Measurements from ENCODE around the gene LCMT1. TPM values are rescaled to one million over a fixed set of nuclear protein-coding genes. Genes with fewer than 3 reads are reported as not detected.
"Not testable (repeated sequence)": the region's sequence is repeated elsewhere in the genome, so short reads cannot be mapped to it uniquely, and the experiment has no call there.

LCMT1 gene
- 63.4 and 67.6 TPM in 2 replicates for polyA plus RNA-seq (2013)

DNA sequence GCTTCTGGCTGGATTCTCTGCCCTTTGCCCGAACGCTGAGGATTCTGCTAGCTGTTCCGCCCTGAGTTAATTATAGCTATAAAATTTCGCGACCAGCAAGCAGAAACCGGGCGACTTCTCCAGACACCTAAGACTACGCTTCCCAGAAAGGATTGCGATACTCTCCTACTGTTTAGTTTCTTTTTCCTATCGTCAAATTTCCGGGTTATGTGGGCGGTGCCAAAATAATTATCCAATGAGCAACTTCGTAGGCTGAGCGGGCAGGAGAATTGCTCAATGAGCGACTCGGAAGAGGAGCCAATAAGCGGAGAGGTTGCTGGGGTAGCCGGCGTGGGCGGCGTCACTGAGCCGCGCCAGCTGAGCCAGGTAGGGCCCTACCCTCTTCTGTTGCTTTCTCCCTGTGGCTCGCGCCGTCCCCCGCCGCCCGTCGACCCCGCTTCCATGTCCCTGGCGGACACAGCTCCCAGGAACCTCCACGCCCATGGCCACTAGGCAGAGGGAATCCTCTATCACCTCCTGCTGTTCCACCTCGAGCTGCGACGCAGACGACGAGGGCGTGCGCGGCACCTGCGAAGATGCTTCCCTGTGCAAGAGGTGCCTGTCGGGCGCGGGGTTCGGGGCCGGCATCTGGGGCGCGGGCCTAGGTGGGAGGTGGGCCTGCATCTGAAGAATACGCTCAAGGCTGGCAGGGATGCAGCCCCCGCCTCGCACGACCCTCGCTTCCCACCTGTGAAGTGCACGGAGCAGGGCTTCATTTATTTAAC lies at the start of gene LCMT1:
TSS of gene LCMT1 (plus strand) at position 340 of the 764 bp plus-strand sequence. CDS start at position 482, 142 bp downstream.
- peaks cover 9% of the 10 kb centered on the region for H3K79me1 ChIP-seq (ENCODE audit: low read length)
- H3K27me3 ChIP-seq (ENCODE audit: insufficient read depth, low read length), result no peaks in the 10 kb centered on the region
- peak within 1 kb of the TSS; percentile 80 for H3K9ac ChIP-seq (ENCODE audit: low read length)
- H3K27ac ChIP-seq (ENCODE audit: low read depth, low read length), result peak within 1 kb of the TSS; percentile 18
- H2AK5ac ChIP-seq (ENCODE audit: low read length), result peak within 1 kb of the TSS; percentile 11
- H3K4ac ChIP-seq (ENCODE audit: low read depth, low read length), result peak within 1 kb of the TSS; percentile 44
- peak within 1 kb of the TSS; percentile 94 for H3K4me2 ChIP-seq (ENCODE audit: low read length)
- peaks cover 3% of the 10 kb centered on the region for H3K9me3 ChIP-seq (ENCODE audit: insufficient read depth, low read depth, low read length)
- WGBS (ENCODE audit: extremely low coverage, insufficient coverage, insufficient read length), result no CpG with 5 or more reads among the region's 55 CpGs
- peak within 1 kb of the TSS; percentile 80 for H4K12ac ChIP-seq (ENCODE audit: low read depth, low read length)
- peak within 1 kb of the TSS; percentile 50 for H3K18ac ChIP-seq (ENCODE audit: low read length)
- H3K36me3 ChIP-seq (ENCODE audit: control insufficient read depth in 1 of 2, insufficient read depth in 2 of 2, low read length in 2 of 2), result peaks cover 0 to 5% of the 10 kb centered on the region in 2 experiments
- DNase-seq, result peak; percentile 96 to 100
- H3K79me2 ChIP-seq (ENCODE audit: control insufficient read depth, insufficient read depth, low read length, poor library complexity), result peaks cover 8% of the 10 kb centered on the region
- H3K23ac ChIP-seq (ENCODE audit: low read length), result no peak within 1 kb of the TSS
- H3K14ac ChIP-seq (ENCODE audit: low read length), result peak within 1 kb of the TSS; percentile 83
- peaks cover 6 to 7% of the 10 kb centered on the region in 2 experiments for H3K4me1 ChIP-seq (ENCODE audit: control insufficient read depth in 1 of 2, insufficient read depth in 2 of 2, low read length in 2 of 2)
- peak within 1 kb of the TSS; percentile 49 for H4K91ac ChIP-seq (ENCODE audit: low read depth, low read length)
- no peak within 1 kb of the TSS for H2BK12ac ChIP-seq (ENCODE audit: low read length)
- peak within 1 kb of the TSS; percentile 6 for H2BK120ac ChIP-seq (ENCODE audit: insufficient read depth, low read length, poor library complexity)
- no peak within 1 kb of the TSS for H2BK5ac ChIP-seq (ENCODE audit: low read depth, low read length, poor library complexity)
- peak within 1 kb of the TSS; percentile 95 for H4K8ac ChIP-seq (ENCODE audit: low read depth, low read length)
- peak within 1 kb of the TSS; percentile 90 for H3K4me3 ChIP-seq (ENCODE audit: low read depth, low read length)
- H2AFZ ChIP-seq (ENCODE audit: insufficient read depth, low read length, poor library complexity), result peak within 1 kb of the TSS; percentile 66

DNA sequence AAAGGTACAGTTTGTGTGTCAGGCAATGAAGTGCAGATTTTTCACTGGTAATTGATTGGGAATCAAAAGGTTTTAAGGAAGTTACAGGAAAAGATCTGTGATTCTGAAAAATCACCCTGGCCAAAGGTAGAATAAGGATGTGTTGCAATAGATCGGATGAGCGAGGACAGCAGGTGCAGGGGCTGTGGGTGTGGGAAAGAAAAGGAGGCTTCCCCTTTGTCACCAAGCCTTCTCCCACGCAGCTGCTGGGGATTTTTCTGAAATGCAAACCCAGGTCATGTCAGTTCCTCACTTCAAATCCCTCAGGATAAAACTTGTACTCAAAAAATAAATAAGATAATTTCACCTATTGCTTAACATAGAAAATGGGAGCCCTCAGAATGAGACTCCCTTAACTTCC lies 48.4 kb upstream of the LCMT1 start:
- DNase-seq, result no peak
- H3K4ac ChIP-seq (ENCODE audit: low read depth, low read length), result no peak overlapping the region
- no peak overlapping the region for H4K91ac ChIP-seq (ENCODE audit: low read depth, low read length)
- no peak overlapping the region for H3K14ac ChIP-seq (ENCODE audit: low read length)
- H2BK5ac ChIP-seq (ENCODE audit: low read depth, low read length, poor library complexity), result no peak overlapping the region
- H2AK5ac ChIP-seq (ENCODE audit: low read length), result no peak overlapping the region
- H3K79me1 ChIP-seq (ENCODE audit: low read length), result peaks cover 7% of the 10 kb centered on the region
- H2BK120ac ChIP-seq (ENCODE audit: insufficient read depth, low read length, poor library complexity), result no peak overlapping the region
- no peaks in the 10 kb centered on the region for H3K36me3 ChIP-seq (ENCODE audit: control insufficient read depth in 1 of 2, insufficient read depth in 2 of 2, low read length in 2 of 2)
- H3K4me1 ChIP-seq (ENCODE audit: control insufficient read depth in 1 of 2, insufficient read depth in 2 of 2, low read length in 2 of 2), result peaks cover 8 to 11% of the 10 kb centered on the region in 2 experiments
- no peak overlapping the region for H3K27ac ChIP-seq (ENCODE audit: low read depth, low read length)
- no peak overlapping the region for H3K4me3 ChIP-seq (ENCODE audit: low read depth, low read length)
- no CpG with 5 or more reads among the region's 3 CpGs for WGBS (ENCODE audit: extremely low coverage, insufficient coverage, insufficient read length)
- H3K9ac ChIP-seq (ENCODE audit: low read length), result no peak overlapping the region
- H3K27me3 ChIP-seq (ENCODE audit: insufficient read depth, low read length), result no peaks in the 10 kb centered on the region
- H3K18ac ChIP-seq (ENCODE audit: low read length), result no peak overlapping the region
- peaks cover 3% of the 10 kb centered on the region for H3K9me3 ChIP-seq (ENCODE audit: insufficient read depth, low read depth, low read length)
- H2BK12ac ChIP-seq (ENCODE audit: low read length), result no peak overlapping the region
- no peaks in the 10 kb centered on the region for H3K79me2 ChIP-seq (ENCODE audit: control insufficient read depth, insufficient read depth, low read length, poor library complexity)
- H3K4me2 ChIP-seq (ENCODE audit: low read length), result no peak overlapping the region
- no peak overlapping the region for H4K12ac ChIP-seq (ENCODE audit: low read depth, low read length)
- no peak overlapping the region for H2AFZ ChIP-seq (ENCODE audit: insufficient read depth, low read length, poor library complexity)
- H4K8ac ChIP-seq (ENCODE audit: low read depth, low read length), result no peak overlapping the region
- no peak overlapping the region for H3K23ac ChIP-seq (ENCODE audit: low read length)

GRCh38 chr16:25063865-25064264 lies 47.7 kb upstream of the LCMT1 start:
- no peaks in the 10 kb centered on the region for H3K79me2 ChIP-seq (ENCODE audit: control insufficient read depth, insufficient read depth, low read length, poor library complexity)
- no peak overlapping the region for H2BK12ac ChIP-seq (ENCODE audit: low read length)
- H3K23ac ChIP-seq (ENCODE audit: low read length), result no peak overlapping the region
- H4K91ac ChIP-seq (ENCODE audit: low read depth, low read length), result no peak overlapping the region
- peaks cover 3% of the 10 kb centered on the region for H3K9me3 ChIP-seq (ENCODE audit: insufficient read depth, low read depth, low read length)
- no peak overlapping the region for H3K4ac ChIP-seq (ENCODE audit: low read depth, low read length)
- no peak overlapping the region for H3K14ac ChIP-seq (ENCODE audit: low read length)
- no peak overlapping the region for H2AFZ ChIP-seq (ENCODE audit: insufficient read depth, low read length, poor library complexity)
- no peak overlapping the region for H3K9ac ChIP-seq (ENCODE audit: low read length)
- no peaks in the 10 kb centered on the region for H3K27me3 ChIP-seq (ENCODE audit: insufficient read depth, low read length)
- H3K27ac ChIP-seq (ENCODE audit: low read depth, low read length), result no peak overlapping the region
- peaks cover 8 to 11% of the 10 kb centered on the region in 2 experiments for H3K4me1 ChIP-seq (ENCODE audit: control insufficient read depth in 1 of 2, insufficient read depth in 2 of 2, low read length in 2 of 2)
- no CpG with 5 or more reads among the region's 6 CpGs for WGBS (ENCODE audit: extremely low coverage, insufficient coverage, insufficient read length)
- DNase-seq, result peak in 1 of 2 donors; percentile 12
- no peak overlapping the region for H4K12ac ChIP-seq (ENCODE audit: low read depth, low read length)
- H3K36me3 ChIP-seq (ENCODE audit: control insufficient read depth in 1 of 2, insufficient read depth in 2 of 2, low read length in 2 of 2), result no peaks in the 10 kb centered on the region
- H3K4me3 ChIP-seq (ENCODE audit: low read depth, low read length), result no peak overlapping the region
- peaks cover 7% of the 10 kb centered on the region for H3K79me1 ChIP-seq (ENCODE audit: low read length)
- no peak overlapping the region for H3K18ac ChIP-seq (ENCODE audit: low read length)
- H3K4me2 ChIP-seq (ENCODE audit: low read length), result no peak overlapping the region
- H2BK120ac ChIP-seq (ENCODE audit: insufficient read depth, low read length, poor library complexity), result no peak overlapping the region
- no peak overlapping the region for H2BK5ac ChIP-seq (ENCODE audit: low read depth, low read length, poor library complexity)
- H2AK5ac ChIP-seq (ENCODE audit: low read length), result no peak overlapping the region
- no peak overlapping the region for H4K8ac ChIP-seq (ENCODE audit: low read depth, low read length)

GRCh38 chr16:25064281-25064680 lies 47.3 kb upstream of the LCMT1 start:
- WGBS (ENCODE audit: extremely low coverage, insufficient coverage, insufficient read length), result no CpG with 5 or more reads among the region's 1 CpG
- not testable (repeated sequence) for H4K12ac ChIP-seq (ENCODE audit: low read depth, low read length); H2AFZ ChIP-seq (ENCODE audit: insufficient read depth, low read length, poor library complexity); H3K27me3 ChIP-seq (ENCODE audit: insufficient read depth, low read length); H3K79me2 ChIP-seq (ENCODE audit: control insufficient read depth, insufficient read depth, low read length, poor library complexity); H3K4me3 ChIP-seq (ENCODE audit: low read depth, low read length); H3K14ac ChIP-seq (ENCODE audit: low read length); H3K23ac ChIP-seq (ENCODE audit: low read length); H3K9ac ChIP-seq (ENCODE audit: low read length); H2AK5ac ChIP-seq (ENCODE audit: low read length); H4K91ac ChIP-seq (ENCODE audit: low read depth, low read length); H2BK12ac ChIP-seq (ENCODE audit: low read length); H2BK120ac ChIP-seq (ENCODE audit: insufficient read depth, low read length, poor library complexity); H3K79me1 ChIP-seq (ENCODE audit: low read length); H3K4ac ChIP-seq (ENCODE audit: low read depth, low read length); H3K9me3 ChIP-seq (ENCODE audit: insufficient read depth, low read depth, low read length); H3K27ac ChIP-seq (ENCODE audit: low read depth, low read length); H4K8ac ChIP-seq (ENCODE audit: low read depth, low read length); H3K4me2 ChIP-seq (ENCODE audit: low read length); H3K36me3 ChIP-seq (ENCODE audit: control insufficient read depth in 1 of 2, insufficient read depth in 2 of 2, low read length in 2 of 2); H3K18ac ChIP-seq (ENCODE audit: low read length); H2BK5ac ChIP-seq (ENCODE audit: low read depth, low read length, poor library complexity); DNase-seq
- H3K4me1 ChIP-seq (ENCODE audit: control insufficient read depth in 1 of 2, insufficient read depth in 2 of 2, low read length in 2 of 2), result peaks cover 8 to 11% of the 10 kb centered on the region in 2 experiments

All from trophoblast cell (in vitro differentiated cells and primary cell).